Panc1 (cell line): ENCODE data around the gene TMEM45B. TPM values are rescaled to one million over a fixed set of nuclear protein-coding genes. Genes with fewer than 3 reads are reported as not detected.
"Not testable (repeated sequence)": the region's sequence is repeated elsewhere in the genome, so short reads cannot be mapped to it uniquely, and the experiment has no call there.

Experiments
- ATAC-seq: fragments of 200-7000 bp; cut with Tn5 transposase; 2 replicates; pipeline ENCODE4 v1.9.1; 2020; ENCODE audit warnings: mild to moderate bottlenecking, moderate library complexity
- BruUV-seq: library from RNA; stranded (reverse); fragments of 400-500 nt; replicated peaks from 2 replicates; lab custom pipeline; 2021; lab: Mats Ljungman, UMichigan
- CTCF ChIA-PET: fragments of 300-600 bp; sonication (Branson Sonifier 250); formaldehyde crosslinking; loops from one replicate; lab custom pipeline; 2022; ENCODE audit warnings: antibody characterized with exemption; lab: Charles Lee
- POLR2A ChIA-PET: fragments of 300-600 bp; sonication (Branson Sonifier 250); formaldehyde crosslinking; loops from one replicate; lab custom pipeline; 2022; ENCODE audit warnings: antibody characterized with exemption; lab: Charles Lee
- DNase-seq: peaks from one replicate; pipeline ENCODE4 v3.0.0-alpha.2; 2010; ENCODE audit warnings: low read depth, low spot score
- H3K27ac ChIP-seq: 2 replicates; pipeline ENCODE4 v1.5.1; 2011; ENCODE audit warnings: mild to moderate bottlenecking, low read length, inconsistent platforms
- H3K27me3 ChIP-seq: fragments of 200-500 bp; sonication (Bioruptor generic); 2 replicates; pipeline ENCODE4 v1.6.0; 2014; ENCODE audit warnings: low read length, inconsistent platforms; ENCODE audit not compliant: control insufficient read depth, insufficient read depth
- H3K36me3 ChIP-seq: fragments of 200-500 bp; sonication (Bioruptor generic); 2 replicates; pipeline ENCODE4 v1.5.1; 2014; ENCODE audit warnings: inconsistent platforms, mild to moderate bottlenecking, low read length, moderate library complexity; ENCODE audit not compliant: control insufficient read depth, insufficient read depth
- H3K4me1 ChIP-seq: 2 replicates; pipeline ENCODE4 v1.5.1; 2011; ENCODE audit warnings: inconsistent platforms, mild to moderate bottlenecking, low read length, moderate library complexity; ENCODE audit not compliant: control insufficient read depth, insufficient read depth
- H3K4me3 ChIP-seq, 2 experiments: 2 replicates each; pipeline ENCODE4 v1.5.1; 2011 to 2012; ENCODE audit warnings: low read depth in 2 of 2, low read length in 2 of 2, mild to moderate bottlenecking in 2 of 2, inconsistent platforms in 1 of 2, moderate library complexity in 1 of 2
- H3K9me3 ChIP-seq: fragments of 200-500 bp; sonication (Bioruptor generic); 2 replicates; pipeline ENCODE4 v1.5.1; 2014; ENCODE audit warnings: low read depth, mild to moderate bottlenecking, inconsistent platforms, low read length, moderate library complexity; ENCODE audit not compliant: control insufficient read depth, insufficient read depth
- POLR2AphosphoS5 ChIP-seq: IDR thresholded peaks from 2 replicates; pipeline ENCODE4 v1.6.1; 2012; ENCODE audit warnings: mild to moderate bottlenecking, low read depth, low read length, moderate library complexity
- SIN3A ChIP-seq: IDR thresholded peaks from 2 replicates; pipeline ENCODE4 v1.6.1; 2012; ENCODE audit warnings: low read depth, mild to moderate bottlenecking, low read length, moderate library complexity, borderline replicate concordance; ENCODE audit not compliant: insufficient read depth
- TCF7L2 ChIP-seq: IDR thresholded peaks from 2 replicates; pipeline ENCODE4 v1.6.1; 2011; ENCODE audit warnings: mild to moderate bottlenecking, low read depth, low read length, inconsistent platforms
- in situ Hi-C: cut with HindIII; loops from 2 replicates; pipeline ENCODE4 v1.10.0; 2016; ENCODE audit warnings: low sequenced_read_pairs, low pct_unique_long_range_greater_than_20kb
- intact Hi-C: fragments of 100-400 bp; cut with micrococcal nuclease; formaldehyde crosslinking; loops from one replicate; pipeline ENCODE4 v1.10.0; 2022; ENCODE audit not compliant: unreplicated experiment
- total RNA-seq: library from RNA; stranded (reverse); gene quantifications from one replicate; pipeline ENCODE4 v1.2.1, GENCODE V29; 2021; ENCODE audit not compliant: unreplicated experiment
- TF ChIP-seq, protein P1 (sequence below): fragments of 450-650 bp; IDR thresholded peaks from 2 replicates; pipeline ENCODE4 v1.5.1; 2017; ENCODE audit warnings: mild to moderate bottlenecking
- TF ChIP-seq, protein P2 (sequence below), 2 experiments: IDR thresholded peaks; 2 replicates each; pipeline ENCODE4 v1.6.1; 2011 to 2012; ENCODE audit warnings: low read depth in 2 of 2, control low read depth in 1 of 2, low read length in 1 of 2, mild to moderate bottlenecking in 1 of 2, moderate library complexity in 1 of 2; ENCODE audit not compliant: insufficient read depth in 1 of 2

TMEM45B gene
- total RNA-seq, 1 experiment from 2014 or later = 2.6 TPM

DNA sequence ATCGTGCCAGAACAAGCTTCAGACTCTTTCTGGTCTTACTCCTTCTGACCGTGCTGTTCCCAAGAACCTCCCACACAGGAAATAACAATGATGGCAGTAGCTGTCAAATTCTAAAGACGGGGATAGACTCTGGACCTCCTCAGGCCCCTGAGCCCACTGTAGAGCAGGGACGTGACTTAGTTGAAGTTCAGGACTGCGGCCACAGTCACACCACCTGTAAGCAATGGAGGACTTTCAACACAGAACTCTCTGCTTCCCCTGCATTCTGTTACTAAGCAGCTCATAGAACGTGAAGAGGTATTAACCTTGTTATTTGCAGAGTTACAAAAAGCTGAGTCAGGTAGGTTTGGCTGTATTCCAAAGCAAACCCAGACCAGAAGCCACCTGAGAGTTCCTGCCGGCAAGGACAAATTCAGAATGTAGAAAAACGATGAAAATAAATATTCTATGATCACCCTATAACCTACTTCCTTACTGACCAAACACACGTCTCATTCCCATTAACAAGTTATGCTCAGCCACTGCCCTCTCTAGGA lies 12.7 kb downstream of the TMEM45B start:
- DNase-seq (no peak), ATAC-seq (peak; percentile 59)
- intact Hi-C loops (no loop called here), in situ Hi-C loops (no loop called here)
- TF ChIP-seq, protein P1, sequence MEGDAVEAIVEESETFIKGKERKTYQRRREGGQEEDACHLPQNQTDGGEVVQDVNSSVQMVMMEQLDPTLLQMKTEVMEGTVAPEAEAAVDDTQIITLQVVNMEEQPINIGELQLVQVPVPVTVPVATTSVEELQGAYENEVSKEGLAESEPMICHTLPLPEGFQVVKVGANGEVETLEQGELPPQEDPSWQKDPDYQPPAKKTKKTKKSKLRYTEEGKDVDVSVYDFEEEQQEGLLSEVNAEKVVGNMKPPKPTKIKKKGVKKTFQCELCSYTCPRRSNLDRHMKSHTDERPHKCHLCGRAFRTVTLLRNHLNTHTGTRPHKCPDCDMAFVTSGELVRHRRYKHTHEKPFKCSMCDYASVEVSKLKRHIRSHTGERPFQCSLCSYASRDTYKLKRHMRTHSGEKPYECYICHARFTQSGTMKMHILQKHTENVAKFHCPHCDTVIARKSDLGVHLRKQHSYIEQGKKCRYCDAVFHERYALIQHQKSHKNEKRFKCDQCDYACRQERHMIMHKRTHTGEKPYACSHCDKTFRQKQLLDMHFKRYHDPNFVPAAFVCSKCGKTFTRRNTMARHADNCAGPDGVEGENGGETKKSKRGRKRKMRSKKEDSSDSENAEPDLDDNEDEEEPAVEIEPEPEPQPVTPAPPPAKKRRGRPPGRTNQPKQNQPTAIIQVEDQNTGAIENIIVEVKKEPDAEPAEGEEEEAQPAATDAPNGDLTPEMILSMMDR = no peak
- TF ChIP-seq, protein P2, sequence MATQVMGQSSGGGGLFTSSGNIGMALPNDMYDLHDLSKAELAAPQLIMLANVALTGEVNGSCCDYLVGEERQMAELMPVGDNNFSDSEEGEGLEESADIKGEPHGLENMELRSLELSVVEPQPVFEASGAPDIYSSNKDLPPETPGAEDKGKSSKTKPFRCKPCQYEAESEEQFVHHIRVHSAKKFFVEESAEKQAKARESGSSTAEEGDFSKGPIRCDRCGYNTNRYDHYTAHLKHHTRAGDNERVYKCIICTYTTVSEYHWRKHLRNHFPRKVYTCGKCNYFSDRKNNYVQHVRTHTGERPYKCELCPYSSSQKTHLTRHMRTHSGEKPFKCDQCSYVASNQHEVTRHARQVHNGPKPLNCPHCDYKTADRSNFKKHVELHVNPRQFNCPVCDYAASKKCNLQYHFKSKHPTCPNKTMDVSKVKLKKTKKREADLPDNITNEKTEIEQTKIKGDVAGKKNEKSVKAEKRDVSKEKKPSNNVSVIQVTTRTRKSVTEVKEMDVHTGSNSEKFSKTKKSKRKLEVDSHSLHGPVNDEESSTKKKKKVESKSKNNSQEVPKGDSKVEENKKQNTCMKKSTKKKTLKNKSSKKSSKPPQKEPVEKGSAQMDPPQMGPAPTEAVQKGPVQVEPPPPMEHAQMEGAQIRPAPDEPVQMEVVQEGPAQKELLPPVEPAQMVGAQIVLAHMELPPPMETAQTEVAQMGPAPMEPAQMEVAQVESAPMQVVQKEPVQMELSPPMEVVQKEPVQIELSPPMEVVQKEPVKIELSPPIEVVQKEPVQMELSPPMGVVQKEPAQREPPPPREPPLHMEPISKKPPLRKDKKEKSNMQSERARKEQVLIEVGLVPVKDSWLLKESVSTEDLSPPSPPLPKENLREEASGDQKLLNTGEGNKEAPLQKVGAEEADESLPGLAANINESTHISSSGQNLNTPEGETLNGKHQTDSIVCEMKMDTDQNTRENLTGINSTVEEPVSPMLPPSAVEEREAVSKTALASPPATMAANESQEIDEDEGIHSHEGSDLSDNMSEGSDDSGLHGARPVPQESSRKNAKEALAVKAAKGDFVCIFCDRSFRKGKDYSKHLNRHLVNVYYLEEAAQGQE (IDR thresholded peaks at IDR 0.05; ENCODE audit: insufficient read depth in 1 of 2, low read depth in 2 of 2, low read length in 1 of 2) = no peak
- no peak for TF ChIP-seq POLR2AphosphoS5
- no peak for TF ChIP-seq TCF7L2
- no peak for TF ChIP-seq SIN3A
- Histone ChIP-seq H3K4me1 (peaks cover 4% of the 10 kb centered on the region; the same call in 1 of the 2 replicates), H3K4me3 (no peak overlapping the region), H3K27ac (no peak overlapping the region), H3K9me3 (no peaks in the 10 kb centered on the region), H3K36me3 (no peaks in the 10 kb centered on the region), H3K27me3 (no peaks in the 10 kb centered on the region)
- BruUV-seq = no TSS peak
- CTCF ChIA-PET = no interaction called here
- POLR2A ChIA-PET = no interaction called here

DNA sequence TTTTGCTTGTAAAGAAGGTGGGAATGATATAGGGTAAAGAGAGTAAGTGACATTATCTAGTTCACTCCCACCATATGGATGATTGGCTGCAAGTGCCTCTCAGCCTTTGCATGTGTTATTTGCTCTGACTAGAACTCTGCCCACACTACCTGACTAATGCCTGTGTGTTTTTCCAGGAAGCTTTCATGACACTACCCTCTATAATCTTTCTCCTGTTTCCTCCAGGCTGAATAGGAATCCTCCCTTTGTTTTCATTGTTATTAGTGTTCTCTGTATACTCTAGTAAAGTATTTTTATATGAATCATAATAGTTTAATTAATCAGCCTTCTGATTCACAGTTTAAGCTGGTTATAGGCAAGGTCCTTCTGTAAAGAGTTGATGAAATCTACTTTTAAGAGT lies 13.8 kb downstream of the TMEM45B start:
- H3K4me3 ChIP-seq, H3K27me3 ChIP-seq, CTCF ChIA-PET, DNase-seq, intact Hi-C loops, BruUV-seq, H3K9me3 ChIP-seq, H3K4me1 ChIP-seq, POLR2A ChIA-PET, H3K27ac ChIP-seq, H3K36me3 ChIP-seq, in situ Hi-C loops: not testable (repeated sequence)
- 0 out of 2 replicates have a peak, but pooled peaks have one; percentile 40 for ATAC-seq

DNA sequence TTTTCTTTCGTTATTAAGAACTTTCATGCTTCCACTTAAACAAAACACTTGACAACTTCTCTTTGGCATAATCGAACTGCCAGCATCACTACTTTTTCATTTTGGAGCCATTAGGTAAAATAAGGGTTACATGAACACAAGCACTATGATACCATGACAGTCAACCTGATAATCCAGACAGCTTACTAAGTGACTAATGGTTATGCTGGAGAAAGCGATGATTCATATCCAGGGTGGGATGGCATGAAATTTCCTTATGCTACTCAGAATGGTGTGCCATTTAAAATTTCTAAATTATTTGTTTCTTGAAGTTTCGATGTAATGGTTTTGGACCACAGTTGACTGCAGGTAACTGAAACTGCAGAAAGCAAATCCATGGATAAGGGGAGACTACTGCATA lies 15.6 kb downstream of the TMEM45B start:
- H3K4me3 ChIP-seq, POLR2A ChIA-PET, H3K27ac ChIP-seq, H3K27me3 ChIP-seq, in situ Hi-C loops, intact Hi-C loops, DNase-seq, H3K9me3 ChIP-seq, H3K36me3 ChIP-seq, BruUV-seq, ATAC-seq, H3K4me1 ChIP-seq: not testable (repeated sequence)
- CTCF ChIA-PET = interaction anchor here (0.6 kb wide), 1 partner anchor 64 kb away, joined by 4 read pairs; no protein-coding TSS in a partner anchor

DNA sequence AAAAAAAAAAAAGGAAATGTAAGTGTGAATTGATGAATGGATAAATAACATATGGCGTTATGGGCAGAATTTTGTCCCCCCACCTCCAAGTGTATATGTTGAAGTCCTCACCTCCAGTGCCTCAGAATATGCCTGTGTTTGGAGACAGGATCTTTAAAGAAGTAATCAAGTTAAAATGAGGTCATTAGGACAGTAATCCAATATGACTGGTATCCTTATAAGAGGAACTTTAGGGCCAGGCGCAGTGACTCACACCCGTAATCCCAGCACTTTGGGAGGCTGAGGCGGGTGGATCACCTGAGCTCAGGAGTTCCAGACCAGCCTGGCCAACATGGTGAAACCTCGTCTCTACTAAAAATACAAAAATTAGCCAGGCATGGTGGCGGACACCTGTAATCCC lies 17.6 kb downstream of the TMEM45B start:
- H3K4me1 ChIP-seq, CTCF ChIA-PET, H3K36me3 ChIP-seq, POLR2A ChIA-PET, intact Hi-C loops, DNase-seq, H3K27me3 ChIP-seq, BruUV-seq, H3K27ac ChIP-seq, ATAC-seq, in situ Hi-C loops, H3K4me3 ChIP-seq, H3K9me3 ChIP-seq: not testable (repeated sequence)

DNA sequence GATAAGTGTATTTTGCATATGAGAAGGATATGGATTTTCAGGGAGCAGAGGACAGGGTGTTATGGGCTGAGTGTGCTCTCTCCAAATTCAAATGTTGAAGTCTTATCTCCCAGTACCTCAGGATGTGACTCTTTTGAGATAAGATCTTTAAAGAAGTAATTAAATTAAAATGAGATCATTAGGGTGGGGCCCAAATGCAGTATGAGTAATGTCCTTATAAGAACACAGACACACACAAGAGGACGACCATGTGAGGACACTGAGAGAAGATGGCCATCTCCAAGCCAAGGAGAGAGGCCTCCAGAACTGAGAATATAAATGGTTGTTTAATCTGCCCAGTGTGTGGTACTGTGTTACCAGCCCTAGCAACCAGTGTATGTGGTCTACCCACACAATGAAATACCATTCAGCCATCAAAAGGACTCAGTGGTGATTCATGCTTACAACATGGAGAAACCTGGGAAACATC lies 20.8 kb downstream of the TMEM45B start:
- DNase-seq, H3K9me3 ChIP-seq, POLR2A ChIA-PET, CTCF ChIA-PET, H3K4me3 ChIP-seq, intact Hi-C loops, H3K27ac ChIP-seq, in situ Hi-C loops, H3K36me3 ChIP-seq, H3K4me1 ChIP-seq, BruUV-seq, H3K27me3 ChIP-seq: not testable (repeated sequence)
- 0 out of 2 replicates have a peak, but pooled peaks have one; percentile 32 for ATAC-seq
